ENCODE measurements around the gene SMARCA2.

SMARCA2 gene

GRCh38 chr9:2016408-2017330, 1.5 kb downstream of the SMARCA2 start:
- peak; percentile 51 for DNase-seq

GRCh38 chr9:2017331-2018161, 2.4 kb downstream of the SMARCA2 start:
- peak; percentile 88 for DNase-seq

- DNase-seq, result no peak
These were observed 3.1 kb downstream of the SMARCA2 start for GRCh38 chr9:2018162-2018643.

GRCh38 chr9:2018764-2019558, 3.8 kb downstream of the SMARCA2 start:
- peak; percentile 64 for DNase-seq

GRCh38 chr9:2019723-2020122, 4.6 kb downstream of the SMARCA2 start:
- no peak for DNase-seq

- no peak for DNase-seq
These were observed 6.6 kb downstream of the SMARCA2 start for GRCh38 chr9:2021731-2022130.

- DNase-seq, result peak; percentile 67
These were observed 7.4 kb downstream of the SMARCA2 start for GRCh38 chr9:2022560-2022959.

- no peak for DNase-seq
These were observed 7.9 kb downstream of the SMARCA2 start for GRCh38 chr9:2023042-2023441.

GRCh38 chr9:2023532-2023931, 8.4 kb downstream of the SMARCA2 start:
- no peak for DNase-seq

- DNase-seq, result no peak
These were observed 10.0 kb downstream of the SMARCA2 start for GRCh38 chr9:2024888-2025782.

GRCh38 chr9:2026220-2026997, 11.3 kb downstream of the SMARCA2 start:
- peak; percentile 68 for DNase-seq

- no peak for DNase-seq
These were observed 12.5 kb downstream of the SMARCA2 start for GRCh38 chr9:2027543-2028160.

GRCh38 chr9:2028888-2029287, 13.7 kb downstream of the SMARCA2 start:
- DNase-seq, result no peak

- no peak for DNase-seq
These were observed 14.6 kb downstream of the SMARCA2 start for GRCh38 chr9:2029666-2030170.

- DNase-seq, result no peak
These were observed 17.1 kb downstream of the SMARCA2 start for GRCh38 chr9:2032234-2032633.

- no peak for DNase-seq
These were observed 21.7 kb downstream of the SMARCA2 start for GRCh38 chr9:2036844-2037243.

GRCh38 chr9:2039294-2040180, 24.4 kb downstream of the SMARCA2 start:
- no peak for DNase-seq

- no peak for DNase-seq
These were observed 25.7 kb downstream of the SMARCA2 start for GRCh38 chr9:2040828-2041227.

- DNase-seq, result no peak
These were observed 26.6 kb downstream of the SMARCA2 start for GRCh38 chr9:2041736-2042135.

Measured in central memory CD4-positive, alpha-beta T cell (primary cell).